ENCODE results near the gene MYPOP.

MYPOP gene

GRCh38 chr19:45864629-45865082 is 37.8 kb downstream of the MYPOP start:
- no peak for DNase-seq (ENCODE audit: low read depth in 2 of 2, low spot score in 1 of 2)

- no peak for DNase-seq (ENCODE audit: low read depth in 2 of 2, low spot score in 1 of 2)
These were observed 38.4 kb downstream of the MYPOP start, which contains the start of gene FOXA3 for GRCh38 chr19:45863840-45864628. Gene FOXA3 (plus strand): TSS chr19:45864326. CDS start chr19:45864457, 131 bp downstream.

- DNase-seq (ENCODE audit: low read depth in 2 of 2, low spot score in 1 of 2), result no peak
These were observed 39.0 kb downstream of the MYPOP start for GRCh38 chr19:45863335-45863839.

DNA sequence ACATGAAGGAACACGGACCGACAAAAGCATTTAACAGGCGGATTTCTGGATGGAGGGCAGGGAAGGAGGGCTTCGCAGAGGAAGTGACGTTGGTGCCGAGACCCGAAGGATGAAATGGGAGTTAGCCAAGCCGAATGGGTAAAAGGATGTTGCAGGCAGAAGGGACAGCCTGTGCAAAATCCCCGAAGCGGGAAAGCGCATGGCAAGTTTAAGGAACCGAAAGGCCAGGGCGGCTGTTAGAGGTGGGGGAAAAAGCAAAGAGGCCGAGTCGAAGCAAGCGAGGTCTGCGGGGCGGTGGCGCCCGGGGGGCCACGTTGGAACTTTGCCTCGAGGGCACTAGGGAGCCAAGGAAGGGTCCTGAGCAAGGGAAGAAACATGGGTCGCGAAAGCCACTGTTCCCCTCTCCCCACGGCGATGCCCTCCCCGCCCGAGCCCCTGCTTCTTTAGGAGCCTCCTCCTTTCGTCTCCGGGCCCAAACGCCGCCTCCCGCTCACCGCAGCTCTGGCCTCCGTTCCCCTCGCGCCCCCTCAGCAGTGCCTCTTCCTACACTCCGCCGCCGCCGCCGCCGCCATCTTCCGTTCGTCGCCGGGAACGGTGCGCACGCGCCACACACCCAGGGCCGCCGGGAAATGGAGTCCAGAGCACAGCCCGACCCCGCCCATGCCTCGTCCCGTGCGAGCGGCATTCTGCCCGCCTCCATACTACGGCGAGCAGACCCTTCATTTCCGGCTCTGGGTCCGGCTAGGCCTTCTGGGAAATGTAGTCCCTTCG is 39.7 kb downstream of the MYPOP start, which contains the start of gene SYMPK:
Gene SYMPK, minus strand, starts transcription at position 584 of the 771 bp plus-strand sequence. CDS start 8,652 bp downstream, outside the sequence.
- DNase-seq (ENCODE audit: low read depth in 2 of 2, low spot score in 1 of 2), result peak; percentile 94 to 99

GRCh38 chr19:45862271-45862563 is 40.2 kb downstream of the MYPOP start:
- no peak for DNase-seq (ENCODE audit: low read depth in 2 of 2, low spot score in 1 of 2)

- no peak for DNase-seq (ENCODE audit: low read depth in 2 of 2, low spot score in 1 of 2)
These were observed 41.8 kb downstream of the MYPOP start for GRCh38 chr19:45860359-45861259.

GRCh38 chr19:45854167-45854778 is 48.1 kb downstream of the MYPOP start:
- DNase-seq (ENCODE audit: low read depth in 2 of 2, low spot score in 1 of 2), result no peak

- DNase-seq (ENCODE audit: low read depth in 2 of 2, low spot score in 1 of 2), result no peak
These were observed 49.4 kb downstream of the MYPOP start for GRCh38 chr19:45852983-45853382.

- DNase-seq (ENCODE audit: low read depth in 2 of 2, low spot score in 1 of 2), result no peak
These were observed 50.2 kb downstream of the MYPOP start for GRCh38 chr19:45852145-45852750.

GRCh38 chr19:45848922-45849321 is 53.5 kb downstream of the MYPOP start:
- DNase-seq (ENCODE audit: low read depth in 2 of 2, low spot score in 1 of 2), result no peak

- DNase-seq (ENCODE audit: low read depth in 2 of 2, low spot score in 1 of 2), result no peak
These were observed 54.8 kb downstream of the MYPOP start for GRCh38 chr19:45847663-45848062.

GRCh38 chr19:45842198-45842597 is 60.2 kb downstream of the MYPOP start:
- no peak for DNase-seq (ENCODE audit: low read depth in 2 of 2, low spot score in 1 of 2)

Measured in stimulated activated CD8-positive, alpha-beta memory T cell treated with anti-CD3 and anti-CD28 coated beads, Interleukin-4, amount 100 ng/mL, for 4 hours (primary cell).